CD4-positive, alpha-beta memory T cell (primary cell): Measurements from ENCODE around the gene CALML3. TPM values are rescaled to one million over a fixed set of nuclear protein-coding genes. Genes with fewer than 3 reads are reported as not detected.

Experiments
- CTCF ChIA-PET: fragments of 350-600 bp; sonication (Branson Sonifier 250); formaldehyde crosslinking; loops from one replicate; lab custom pipeline; 2021; ENCODE audit warnings: inconsistent platforms; ENCODE audit not compliant: partially characterized antibody; lab: Charles Lee
- POLR2A ChIA-PET: fragments of 350-600 bp; sonication (Branson Sonifier 250); formaldehyde crosslinking; loops from one replicate; lab custom pipeline; 2021; ENCODE audit not compliant: partially characterized antibody; lab: Charles Lee
- DNase-seq, 5 donors: peaks; one replicate each; pipeline versions ENCODE4 v3.0.0 to v3.0.0-alpha.2; 2020 to 2022; ENCODE audit warnings: mixed read lengths in 1 of 5
- H3K27ac ChIP-seq: one replicate; pipeline ENCODE4 v1.7.0; 2013; ENCODE audit warnings: low read depth, low read length
- H3K27me3 ChIP-seq: 2 replicates; pipeline ENCODE4 v1.7.0; 2013; ENCODE audit warnings: mild to moderate bottlenecking, low read length, moderate library complexity; ENCODE audit not compliant: insufficient read depth
- H3K36me3 ChIP-seq: 2 replicates; pipeline ENCODE4 v1.7.0; 2013; ENCODE audit warnings: mild to moderate bottlenecking, low read length, moderate library complexity; ENCODE audit not compliant: insufficient read depth
- H3K4me1 ChIP-seq: 2 replicates; pipeline ENCODE4 v1.7.0; 2013; ENCODE audit warnings: mild to moderate bottlenecking, low read length, moderate library complexity; ENCODE audit not compliant: insufficient read depth
- H3K4me3 ChIP-seq, 2 donors: one replicate each; pipeline ENCODE4 v1.7.0; 2013; ENCODE audit warnings: low read length in 2 of 2, mild to moderate bottlenecking in 1 of 2
- H3K9me3 ChIP-seq, 2 donors: one replicate each; pipeline ENCODE4 v1.7.0; 2013; ENCODE audit warnings: low read length in 2 of 2, control low read depth in 1 of 2; ENCODE audit not compliant: control insufficient read depth in 1 of 2
- H3K27ac Mint-ChIP-seq, 7 donors: one replicate each; pipeline ENCODE4 v1.8.0; 2020 to 2021; ENCODE audit warnings: mixed read lengths in 7 of 7, mild to moderate bottlenecking in 6 of 7, inconsistent platforms in 3 of 7, moderate library complexity in 3 of 7
- H3K27me3 Mint-ChIP-seq, 2 donors: one replicate each; pipeline ENCODE4 v1.8.0; 2020 to 2021; ENCODE audit warnings: mixed read lengths in 2 of 2
- H3K36me3 Mint-ChIP-seq, 2 donors: one replicate each; pipeline ENCODE4 v1.8.0; 2020 to 2021; ENCODE audit warnings: mixed read lengths in 2 of 2, inconsistent platforms in 1 of 2, mild to moderate bottlenecking in 1 of 2
- H3K4me1 Mint-ChIP-seq, 4 donors: one replicate each; pipeline ENCODE4 v1.8.0; 2020 to 2021; ENCODE audit warnings: mixed read lengths in 4 of 4, mild to moderate bottlenecking in 1 of 4
- H3K4me3 Mint-ChIP-seq, 8 donors: one replicate each; pipeline ENCODE4 v1.8.0; 2020 to 2021; ENCODE audit warnings: mixed read lengths in 8 of 8, mild to moderate bottlenecking in 7 of 8, moderate library complexity in 6 of 8, inconsistent platforms in 3 of 8
- H3K9me3 Mint-ChIP-seq, 8 donors: one replicate each; pipeline ENCODE4 v1.8.0; 2020 to 2021; ENCODE audit warnings: mixed read lengths in 8 of 8, mild to moderate bottlenecking in 5 of 8, inconsistent platforms in 3 of 8, moderate library complexity in 1 of 8
- intact Hi-C: fragments of 100-400 bp; cut with micrococcal nuclease; formaldehyde crosslinking; loops from one replicate; pipeline ENCODE4 v1.15.1; 2023
- polyA plus RNA-seq, 2 donors: library from polyadenylated mRNA; unstranded; fragments of 300-500 nt; fragmentation: Illumina TruSeq; gene quantifications; one replicate each; pipeline ENCODE4 v1.2.3, GENCODE V29; 2021
- total RNA-seq, 2 experiments: library from RNA; stranded (reverse); gene quantifications; one replicate each; pipeline ENCODE4 v1.2.3, GENCODE V29; 2021

CALML3 gene
- total and polyA plus RNA-seq, 4 experiments from 2014 or later: not detected

GRCh38 chr10:5550621-5551530 lies 26.1 kb downstream of the CALML3 start:
- H3K27ac ChIP-seq: no peak overlapping the region
- Mint-ChIP-seq H3K4me1 (peaks cover 14 to 40% (median 30%) of the 10 kb centered on the region in 4 donors), H3K9me3 (peaks cover 0 to 4% (median 0%) of the 10 kb centered on the region in 8 donors), H3K27ac (peak overlapping the region in 4 of 7 donors; percentile 9 to 81 (median 44)), H3K36me3 (no peaks in the 10 kb centered on the region), H3K4me3 (peak overlapping the region in 1 of 8 donors; percentile 5), H3K27me3 (peaks cover 0 to 4% of the 10 kb centered on the region in 2 donors)
- ChIA-PET POLR2A (interaction anchor here (2.7 kb wide), 1 partner anchor 14 kb away, joined by 21 read pairs; no protein-coding TSS in a partner anchor), CTCF (no interaction called here)
- no peak overlapping the region for H3K4me3 ChIP-seq
- no peaks in the 10 kb centered on the region for H3K27me3 ChIP-seq
- intact Hi-C loops: no loop called here
- H3K36me3 ChIP-seq: no peaks in the 10 kb centered on the region
- no peaks in the 10 kb centered on the region for H3K9me3 ChIP-seq
- peaks cover 49% of the 10 kb centered on the region for H3K4me1 ChIP-seq
- DNase-seq: no peak

DNA sequence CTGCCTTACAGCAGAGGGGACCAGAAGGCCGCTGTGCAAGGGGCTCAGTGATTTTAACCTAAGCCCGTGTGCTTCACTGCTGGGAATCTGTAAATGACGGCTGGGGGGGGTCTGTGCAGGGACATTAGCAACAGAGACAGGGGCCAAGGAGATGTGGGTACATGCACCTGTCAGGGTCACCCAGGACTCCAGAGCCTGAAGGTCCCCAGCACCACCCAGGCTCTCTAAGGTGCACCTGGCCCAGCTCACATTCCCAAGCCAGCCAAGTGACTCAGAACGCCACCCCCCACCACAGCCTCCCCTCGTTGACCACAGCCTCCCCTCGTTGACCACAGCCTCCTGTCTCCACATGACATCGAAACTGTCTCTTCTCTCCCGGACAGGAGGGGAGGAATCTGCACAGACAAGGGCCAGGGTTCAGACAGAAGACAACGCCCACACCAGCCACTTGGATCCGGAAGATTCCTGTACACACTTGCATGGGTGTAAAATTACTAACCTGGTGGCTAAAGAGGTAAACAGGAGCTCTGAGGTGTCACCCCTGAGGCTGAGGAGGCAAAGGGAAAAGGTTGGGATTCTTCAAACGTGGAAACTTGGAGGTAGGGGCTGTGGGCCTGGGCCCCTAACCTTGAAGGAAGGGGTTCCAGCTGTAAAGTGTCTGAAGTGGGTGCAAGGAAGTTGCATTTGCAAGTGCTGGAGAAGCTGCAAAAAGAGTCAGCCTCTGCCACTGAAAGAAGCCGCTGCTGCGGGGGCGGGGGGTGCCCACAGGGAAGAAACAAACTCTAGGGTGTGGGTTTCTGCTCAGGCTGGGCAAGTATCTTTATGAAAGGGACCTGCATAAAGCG lies 27.0 kb downstream of the CALML3 start:
- no peaks in the 10 kb centered on the region for H3K36me3 ChIP-seq
- intact Hi-C loops: no loop called here
- Mint-ChIP-seq H3K27me3 (peaks cover 0 to 4% of the 10 kb centered on the region in 2 donors), H3K4me1 (peaks cover 14 to 40% (median 30%) of the 10 kb centered on the region in 4 donors), H3K36me3 (no peaks in the 10 kb centered on the region), H3K4me3 (peak overlapping the region; percentile 42 to 75 (median 62)), H3K9me3 (peaks cover 0 to 2% (median 0%) of the 10 kb centered on the region in 8 donors), H3K27ac (peak overlapping the region; percentile 42 to 90 (median 77))
- no peak for DNase-seq
- ChIA-PET POLR2A (interaction anchor here (1.0 to 2.7 kb wide), 2 partner anchors 13 kb away, joined by 3 to 21 read pairs; no protein-coding TSS in a partner anchor), CTCF (interaction anchor here (0.9 to 1.0 kb wide), 2 partner anchors 12 to 111 kb away, joined by 3 read pairs; no protein-coding TSS in a partner anchor)
- no peak overlapping the region for H3K27ac ChIP-seq
- no peak overlapping the region for H3K4me3 ChIP-seq
- no peaks in the 10 kb centered on the region for H3K9me3 ChIP-seq
- H3K4me1 ChIP-seq: peaks cover 49% of the 10 kb centered on the region
- H3K27me3 ChIP-seq: no peaks in the 10 kb centered on the region

- Histone ChIP-seq H3K4me3 (no peak overlapping the region), H3K9me3 (no peaks in the 10 kb centered on the region), H3K36me3 (no peaks in the 10 kb centered on the region), H3K27ac (no peak overlapping the region), H3K27me3 (no peaks in the 10 kb centered on the region), H3K4me1 (peaks cover 49% of the 10 kb centered on the region)
- H3K36me3 Mint-ChIP-seq: no peaks in the 10 kb centered on the region
- POLR2A ChIA-PET: interaction anchor here (1.0 to 2.7 kb wide), 2 partner anchors 12 to 14 kb away, joined by 3 to 21 read pairs; no protein-coding TSS in a partner anchor
- CTCF ChIA-PET: interaction anchor here (0.9 to 1.0 kb wide), 2 partner anchors 11 to 112 kb away, joined by 3 read pairs; no protein-coding TSS in a partner anchor
- peaks cover 14 to 40% (median 30%) of the 10 kb centered on the region in 4 donors for H3K4me1 Mint-ChIP-seq
- peak overlapping the region; percentile 57 to 90 (median 81) for H3K27ac Mint-ChIP-seq
- peaks cover 0 to 4% of the 10 kb centered on the region in 2 donors for H3K27me3 Mint-ChIP-seq
- no peak for DNase-seq
- peak overlapping the region in 6 of 8 donors; percentile 42 to 75 (median 58) for H3K4me3 Mint-ChIP-seq
- intact Hi-C loops: no loop called here
- H3K9me3 Mint-ChIP-seq: peaks cover 0 to under 1% (median 0%) of the 10 kb centered on the region in 8 donors
Observed at GRCh38 chr10:5552376-5553321, 27.9 kb downstream of the CALML3 start.

GRCh38 chr10:5553400-5554170 lies 28.8 kb downstream of the CALML3 start:
- ChIA-PET POLR2A (interaction anchor here (2.7 kb wide), 1 partner anchor 11 kb away, joined by 21 read pairs; no protein-coding TSS in a partner anchor), CTCF (interaction anchor here (1.8 kb wide), 1 partner anchor 69 kb away, joined by 8 read pairs; no protein-coding TSS in a partner anchor)
- Mint-ChIP-seq H3K4me1 (peaks cover 14 to 40% (median 30%) of the 10 kb centered on the region in 4 donors), H3K4me3 (no peak overlapping the region), H3K27ac (peak overlapping the region in 6 of 7 donors; percentile 42 to 90 (median 58)), H3K9me3 (no peaks in the 10 kb centered on the region), H3K27me3 (peaks cover 0 to 4% of the 10 kb centered on the region in 2 donors), H3K36me3 (no peaks in the 10 kb centered on the region)
- intact Hi-C loops: no loop called here
- no peak for DNase-seq
- Histone ChIP-seq H3K9me3 (no peaks in the 10 kb centered on the region), H3K4me1 (peaks cover 41% of the 10 kb centered on the region), H3K27me3 (no peaks in the 10 kb centered on the region), H3K27ac (no peak overlapping the region), H3K36me3 (no peaks in the 10 kb centered on the region), H3K4me3 (no peak overlapping the region)

DNA sequence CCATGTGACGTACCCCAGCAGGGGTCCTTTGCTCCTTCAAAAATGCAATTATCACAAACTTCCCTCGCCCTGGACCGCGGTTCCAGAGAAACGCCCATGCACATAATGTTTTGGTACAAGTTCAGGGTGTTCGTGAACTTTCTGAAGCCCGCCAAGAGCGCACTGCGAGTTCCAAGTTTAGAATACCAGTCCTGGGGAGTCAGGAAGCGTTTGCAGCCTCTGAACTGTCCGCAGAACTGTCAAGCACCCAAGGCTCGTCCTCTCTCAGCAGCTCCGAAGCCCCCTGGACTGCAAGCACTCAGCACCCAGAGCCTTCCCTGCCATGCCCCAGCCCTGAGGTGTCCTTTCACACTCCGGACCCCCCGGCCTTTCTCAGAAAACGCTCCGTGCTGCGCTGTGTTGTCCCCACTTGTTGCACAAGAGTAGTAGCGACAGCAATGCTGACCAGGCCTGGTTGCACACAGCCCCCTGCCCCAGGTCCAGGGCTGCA lies 30.3 kb downstream of the CALML3 start:
- Mint-ChIP-seq H3K27me3 (peaks cover 0 to 5% of the 10 kb centered on the region in 2 donors), H3K4me3 (no peak overlapping the region), H3K4me1 (peaks cover 15 to 39% (median 30%) of the 10 kb centered on the region in 4 donors), H3K36me3 (no peaks in the 10 kb centered on the region), H3K9me3 (peaks cover 0 to under 1% (median 0%) of the 10 kb centered on the region in 8 donors), H3K27ac (no peak overlapping the region)
- ChIA-PET POLR2A (interaction anchor here (2.0 kb wide), 1 partner anchor 9 kb away, joined by 12 read pairs; no protein-coding TSS in a partner anchor), CTCF (interaction anchor here (1.8 kb wide), 1 partner anchor 68 kb away, joined by 8 read pairs; no protein-coding TSS in a partner anchor)
- no peaks in the 10 kb centered on the region for H3K36me3 ChIP-seq
- DNase-seq: no peak
- no peaks in the 10 kb centered on the region for H3K9me3 ChIP-seq
- no peak overlapping the region for H3K27ac ChIP-seq
- H3K4me1 ChIP-seq: peaks cover 32% of the 10 kb centered on the region
- H3K27me3 ChIP-seq: no peaks in the 10 kb centered on the region
- no peak overlapping the region for H3K4me3 ChIP-seq
- intact Hi-C loops: no loop called here
